A673 (cell line): ENCODE results near the gene CEP112. TPM values are rescaled to one million over a fixed set of nuclear protein-coding genes. Genes with fewer than 3 reads are reported as not detected.

Source experiments
- BruUV-seq: library from RNA; stranded (reverse); fragments of 400-500 nt; replicated peaks from 2 replicates; lab custom pipeline; 2021; lab: Mats Ljungman, UMichigan
- CTCF ChIA-PET: fragments of 300-600 bp; sonication (Branson Sonifier 250); formaldehyde crosslinking; loops from one replicate; lab custom pipeline; 2022; ENCODE audit warnings: antibody characterized with exemption; lab: Charles Lee
- POLR2A ChIA-PET: fragments of 300-600 bp; sonication (Branson Sonifier 250); formaldehyde crosslinking; loops from one replicate; lab custom pipeline; 2022; ENCODE audit warnings: antibody characterized with exemption; ENCODE audit not compliant: low non-redundant PET; lab: Charles Lee
- DNase-seq: peaks from one replicate; pipeline ENCODE4 v3.0.0-alpha.2; 2015; ENCODE audit warnings: low spot score
- H3K27ac ChIP-seq: fragments of 200-600 bp; sonication (generic); 2 replicates; pipeline ENCODE4 v1.5.1; 2016; ENCODE audit warnings: mixed run types, low read depth, mild to moderate bottlenecking, mixed read lengths, antibody characterized with exemption, low read length; ENCODE audit not compliant: poor library complexity, severe bottlenecking
- H3K27me3 ChIP-seq: fragments of 200-600 bp; sonication (generic); replicated peaks from 2 replicates; pipeline ENCODE4 v1.6.1; 2017; ENCODE audit warnings: mixed run types, low read depth, mild to moderate bottlenecking, mixed read lengths, antibody characterized with exemption, low read length; ENCODE audit not compliant: insufficient read depth, poor library complexity
- H3K36me3 ChIP-seq: fragments of 200-600 bp; sonication (generic); 2 replicates; pipeline ENCODE4 v1.6.1; 2016; ENCODE audit warnings: mixed run types, mild to moderate bottlenecking, mixed read lengths, antibody characterized with exemption, low read length; ENCODE audit not compliant: insufficient read depth, poor library complexity, severe bottlenecking
- H3K4me1 ChIP-seq: fragments of 200-600 bp; sonication (generic); 2 replicates; pipeline ENCODE4 v1.6.1; 2017; ENCODE audit warnings: mixed run types, mild to moderate bottlenecking, mixed read lengths, antibody characterized with exemption, low read length; ENCODE audit not compliant: insufficient read depth, poor library complexity, severe bottlenecking
- H3K4me3 ChIP-seq: fragments of 200-600 bp; sonication (generic); 2 replicates; pipeline ENCODE4 v1.5.1; 2016; ENCODE audit warnings: low read depth, mixed run types, mild to moderate bottlenecking, mixed read lengths, low read length; ENCODE audit not compliant: poor library complexity, severe bottlenecking
- H3K9me3 ChIP-seq: fragments of 200-600 bp; sonication (generic); 2 replicates; pipeline ENCODE4 v1.6.1; 2016; ENCODE audit warnings: mixed run types, low read depth, mild to moderate bottlenecking, mixed read lengths, antibody characterized with exemption, low read length; ENCODE audit not compliant: poor library complexity, severe bottlenecking
- EZH2 ChIP-seq: fragments of 200-600 bp; sonication (generic); IDR thresholded peaks from 2 replicates; pipeline ENCODE4 v1.6.1; 2017; ENCODE audit warnings: borderline replicate concordance, low read depth, mild to moderate bottlenecking, mixed read lengths, antibody characterized with exemption, low read length; ENCODE audit not compliant: poor library complexity, severe bottlenecking
- intact Hi-C: fragments of 100-400 bp; cut with micrococcal nuclease; formaldehyde crosslinking; loops from one replicate; pipeline ENCODE4 v1.10.0; 2022; ENCODE audit not compliant: unreplicated experiment
- total RNA-seq: library from RNA; stranded (reverse); gene quantifications from 2 replicates; pipeline ENCODE4 v1.2.3, GENCODE V29; 2021
- TF ChIP-seq, protein P1 (sequence below): fragments of 300-800, 200-600 bp; sonication (generic); conservative IDR thresholded peaks from 2 replicates; pipeline ENCODE4 v1.5.1; 2017; ENCODE audit warnings: low read depth, mild to moderate bottlenecking, antibody characterized with exemption, low read length, moderate library complexity, mixed read lengths

The CEP112 gene
- total RNA-seq, 1 experiment from 2014 or later: 27.2 TPM

DNA sequence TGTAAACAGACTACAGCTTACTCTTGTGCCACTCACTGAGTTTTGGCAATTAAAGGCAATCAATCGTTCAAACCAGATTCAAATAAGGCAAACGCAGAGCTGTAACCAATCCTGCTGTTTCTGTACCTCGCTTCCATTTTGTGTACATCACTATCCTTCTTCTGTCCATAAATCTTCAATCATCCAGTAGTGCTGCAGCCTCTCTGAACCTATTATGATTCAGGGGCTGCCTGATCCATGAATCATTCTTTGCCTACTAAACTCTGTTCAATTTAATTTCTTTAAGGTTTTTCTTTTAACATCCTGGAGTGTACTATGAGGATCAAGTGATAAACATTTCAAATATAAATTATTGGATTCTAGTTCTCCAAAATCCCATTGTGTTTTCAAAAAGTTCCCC lies 93.9 kb downstream of the CEP112 start:
- no peak for DNase-seq

DNA sequence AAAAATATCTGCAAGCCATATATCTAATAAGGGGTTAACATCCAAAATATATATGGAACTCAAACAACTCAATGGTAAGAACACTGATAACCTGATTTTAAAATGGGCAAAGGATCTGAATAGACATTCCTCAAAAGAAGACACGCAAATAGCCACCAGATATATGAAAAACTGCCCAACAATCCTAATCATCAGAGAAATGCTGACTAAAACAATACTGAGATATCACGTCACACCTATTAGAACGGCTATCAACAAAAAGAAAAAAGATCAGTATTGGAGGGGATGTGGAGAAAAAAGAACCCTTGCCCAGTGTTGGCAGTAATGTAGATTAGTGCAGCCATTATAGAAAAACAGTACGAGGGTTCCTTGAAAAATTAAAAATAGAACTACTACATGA lies 97.2 kb downstream of the CEP112 start:
- ChIA-PET CTCF (no interaction called here), POLR2A (no interaction called here)
- intact Hi-C loops: no loop called here

More for the DNA sequence above, 93.9 kb downstream of the CEP112 start:
- TF ChIP-seq EZH2: no peak
- TF ChIP-seq, protein P1, sequence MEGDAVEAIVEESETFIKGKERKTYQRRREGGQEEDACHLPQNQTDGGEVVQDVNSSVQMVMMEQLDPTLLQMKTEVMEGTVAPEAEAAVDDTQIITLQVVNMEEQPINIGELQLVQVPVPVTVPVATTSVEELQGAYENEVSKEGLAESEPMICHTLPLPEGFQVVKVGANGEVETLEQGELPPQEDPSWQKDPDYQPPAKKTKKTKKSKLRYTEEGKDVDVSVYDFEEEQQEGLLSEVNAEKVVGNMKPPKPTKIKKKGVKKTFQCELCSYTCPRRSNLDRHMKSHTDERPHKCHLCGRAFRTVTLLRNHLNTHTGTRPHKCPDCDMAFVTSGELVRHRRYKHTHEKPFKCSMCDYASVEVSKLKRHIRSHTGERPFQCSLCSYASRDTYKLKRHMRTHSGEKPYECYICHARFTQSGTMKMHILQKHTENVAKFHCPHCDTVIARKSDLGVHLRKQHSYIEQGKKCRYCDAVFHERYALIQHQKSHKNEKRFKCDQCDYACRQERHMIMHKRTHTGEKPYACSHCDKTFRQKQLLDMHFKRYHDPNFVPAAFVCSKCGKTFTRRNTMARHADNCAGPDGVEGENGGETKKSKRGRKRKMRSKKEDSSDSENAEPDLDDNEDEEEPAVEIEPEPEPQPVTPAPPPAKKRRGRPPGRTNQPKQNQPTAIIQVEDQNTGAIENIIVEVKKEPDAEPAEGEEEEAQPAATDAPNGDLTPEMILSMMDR: no peak
- ChIA-PET CTCF (no interaction called here), POLR2A (no interaction called here)
- no peak overlapping the region for H3K27ac ChIP-seq
- H3K27me3 ChIP-seq: no peaks in the 10 kb centered on the region
- BruUV-seq: no TSS peak
- peaks cover 7% of the 10 kb centered on the region for H3K36me3 ChIP-seq
- no peaks in the 10 kb centered on the region for H3K9me3 ChIP-seq
- no peaks in the 10 kb centered on the region for H3K4me1 ChIP-seq
- intact Hi-C loops: no loop called here
- no peak overlapping the region for H3K4me3 ChIP-seq

GRCh38 chr17:66091445-66092080 lies 100.4 kb downstream of the CEP112 start:
- H3K27ac ChIP-seq: no peak overlapping the region
- no peak overlapping the region for H3K4me3 ChIP-seq
- intact Hi-C loops: no loop called here
- DNase-seq: no peak
- no peak for TF ChIP-seq EZH2
- TF ChIP-seq, protein P1: no peak
- H3K36me3 ChIP-seq: peaks cover 7% of the 10 kb centered on the region
- BruUV-seq: no TSS peak
- peaks cover 12% of the 10 kb centered on the region for H3K9me3 ChIP-seq
- ChIA-PET POLR2A (no interaction called here), CTCF (no interaction called here)
- peaks cover 7% of the 10 kb centered on the region for H3K4me1 ChIP-seq
- H3K27me3 ChIP-seq: no peaks in the 10 kb centered on the region

More for the DNA sequence above, 97.2 kb downstream of the CEP112 start:
- no peaks in the 10 kb centered on the region for H3K27me3 ChIP-seq
- TF ChIP-seq, protein P1: no peak
- TF ChIP-seq EZH2: no peak
- H3K27ac ChIP-seq: no peak overlapping the region
- H3K4me1 ChIP-seq: no peaks in the 10 kb centered on the region
- H3K36me3 ChIP-seq: peaks cover 7% of the 10 kb centered on the region
- DNase-seq: no peak
- peaks cover 8% of the 10 kb centered on the region for H3K9me3 ChIP-seq
- BruUV-seq: no TSS peak
- no peak overlapping the region for H3K4me3 ChIP-seq
